Measurements from ENCODE around the gene HSPA2.

- peak in 1 of 12 donors; percentile 10 for TF ChIP-seq CTCF (IDR thresholded peaks at IDR 0.05)
- TF ChIP-seq POLR2A (IDR thresholded peaks at IDR 0.05): no peak
These were observed 875 bp downstream of the HSPA2 start for GRCh38 chr14:64541261-64541971.
